ENCODE results near the gene CPVL.

The CPVL gene

DNA sequence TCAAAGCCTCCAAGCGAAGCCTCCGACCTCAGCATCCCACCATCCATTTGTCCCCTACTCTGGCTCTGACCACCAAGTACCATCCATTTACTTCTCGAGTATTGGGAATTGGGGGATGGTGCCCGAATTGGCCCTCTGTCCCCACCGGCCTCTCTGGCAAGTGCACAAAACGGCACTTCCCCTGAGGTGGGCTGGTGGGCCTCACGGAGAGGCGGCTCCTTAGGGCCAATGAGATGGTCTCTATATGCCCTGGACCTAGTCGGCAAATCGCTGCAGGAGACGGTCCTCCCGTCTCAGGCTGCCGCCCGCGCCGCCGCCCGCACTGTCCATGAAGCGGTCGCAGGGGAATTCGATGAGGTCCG, 191.0 kb downstream of the CPVL start:
- no peaks in the 10 kb centered on the region for H3F3A ChIP-seq (ENCODE audit: control insufficient read depth, insufficient read depth)
- no peaks in the 10 kb centered on the region for H3K27me3 ChIP-seq (ENCODE audit: control insufficient read depth, low read length)
- H3K4me2 ChIP-seq (ENCODE audit: low read length): no peak overlapping the region
- H3K36me3 ChIP-seq (ENCODE audit: control insufficient read depth, low read length): no peaks in the 10 kb centered on the region
- H3K9me3 ChIP-seq (ENCODE audit: control insufficient read depth, insufficient read depth, low read length): peaks cover 22% of the 10 kb centered on the region; the same call in 1 of the 2 replicates
- no peak overlapping the region for H3K27ac ChIP-seq (ENCODE audit: low read depth, low read length)
- no peak overlapping the region for H3K4me3 ChIP-seq (ENCODE audit: low read length)
- TF ChIP-seq, protein P1, sequence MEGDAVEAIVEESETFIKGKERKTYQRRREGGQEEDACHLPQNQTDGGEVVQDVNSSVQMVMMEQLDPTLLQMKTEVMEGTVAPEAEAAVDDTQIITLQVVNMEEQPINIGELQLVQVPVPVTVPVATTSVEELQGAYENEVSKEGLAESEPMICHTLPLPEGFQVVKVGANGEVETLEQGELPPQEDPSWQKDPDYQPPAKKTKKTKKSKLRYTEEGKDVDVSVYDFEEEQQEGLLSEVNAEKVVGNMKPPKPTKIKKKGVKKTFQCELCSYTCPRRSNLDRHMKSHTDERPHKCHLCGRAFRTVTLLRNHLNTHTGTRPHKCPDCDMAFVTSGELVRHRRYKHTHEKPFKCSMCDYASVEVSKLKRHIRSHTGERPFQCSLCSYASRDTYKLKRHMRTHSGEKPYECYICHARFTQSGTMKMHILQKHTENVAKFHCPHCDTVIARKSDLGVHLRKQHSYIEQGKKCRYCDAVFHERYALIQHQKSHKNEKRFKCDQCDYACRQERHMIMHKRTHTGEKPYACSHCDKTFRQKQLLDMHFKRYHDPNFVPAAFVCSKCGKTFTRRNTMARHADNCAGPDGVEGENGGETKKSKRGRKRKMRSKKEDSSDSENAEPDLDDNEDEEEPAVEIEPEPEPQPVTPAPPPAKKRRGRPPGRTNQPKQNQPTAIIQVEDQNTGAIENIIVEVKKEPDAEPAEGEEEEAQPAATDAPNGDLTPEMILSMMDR (IDR thresholded peaks at IDR 0.05; ENCODE audit: low read depth, low read length, poor library complexity, severe bottlenecking): no peak
- TF ChIP-seq EZH2phosphoT487 (IDR thresholded peaks at IDR 0.05; ENCODE audit: borderline replicate concordance, low read length): no peak
- H3K79me2 ChIP-seq (ENCODE audit: control insufficient read depth, low read length): no peaks in the 10 kb centered on the region
- no peaks in the 10 kb centered on the region for H3K9me2 ChIP-seq (replicated peaks; ENCODE audit: control insufficient read depth, low read length)
- no peaks in the 10 kb centered on the region for H3K4me1 ChIP-seq (ENCODE audit: control insufficient read depth, low read length)
- H4K20me1 ChIP-seq (ENCODE audit: control insufficient read depth, insufficient read depth, low read depth, low read length): no peaks in the 10 kb centered on the region

DNA sequence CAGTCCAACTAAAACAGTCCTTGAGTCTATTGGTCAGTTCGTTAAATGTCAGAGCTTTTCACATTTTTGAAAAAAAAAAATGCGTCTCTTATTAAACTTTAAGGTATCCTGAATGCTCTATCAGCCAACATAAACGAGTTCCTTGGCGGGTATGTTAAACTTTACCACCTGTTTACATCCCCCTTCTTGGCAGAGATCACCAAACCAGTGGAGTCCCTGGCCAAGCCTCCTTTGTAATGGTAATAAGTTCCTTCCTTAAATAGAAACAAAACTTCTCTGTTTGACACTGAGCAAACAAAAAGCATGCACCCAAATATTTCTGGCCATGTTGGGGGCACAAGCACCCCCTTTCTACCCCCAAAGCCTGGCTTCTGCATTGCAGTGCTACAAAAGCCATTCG, 191.4 kb downstream of the CPVL start:
- TF ChIP-seq, protein P1 (IDR thresholded peaks at IDR 0.05; ENCODE audit: low read depth, low read length, poor library complexity, severe bottlenecking): no peak
- TF ChIP-seq EZH2phosphoT487 (IDR thresholded peaks at IDR 0.05; ENCODE audit: borderline replicate concordance, low read length): no peak
- Histone ChIP-seq H3K79me2 (ENCODE audit: control insufficient read depth, low read length) (no peaks in the 10 kb centered on the region), H3K4me3 (ENCODE audit: low read length) (no peak overlapping the region), H3K4me1 (ENCODE audit: control insufficient read depth, low read length) (no peaks in the 10 kb centered on the region), H3F3A (ENCODE audit: control insufficient read depth, insufficient read depth) (no peaks in the 10 kb centered on the region), H3K27me3 (ENCODE audit: control insufficient read depth, low read length) (no peaks in the 10 kb centered on the region), H4K20me1 (ENCODE audit: control insufficient read depth, insufficient read depth, low read depth, low read length) (no peaks in the 10 kb centered on the region), H3K27ac (ENCODE audit: low read depth, low read length) (no peak overlapping the region), H3K9me2 (replicated peaks; ENCODE audit: control insufficient read depth, low read length) (no peaks in the 10 kb centered on the region), H3K36me3 (ENCODE audit: control insufficient read depth, low read length) (no peaks in the 10 kb centered on the region), H3K9me3 (ENCODE audit: control insufficient read depth, insufficient read depth, low read length) (peaks cover 22% of the 10 kb centered on the region; the same call in 1 of the 2 replicates), H3K4me2 (ENCODE audit: low read length) (no peak overlapping the region)

DNA sequence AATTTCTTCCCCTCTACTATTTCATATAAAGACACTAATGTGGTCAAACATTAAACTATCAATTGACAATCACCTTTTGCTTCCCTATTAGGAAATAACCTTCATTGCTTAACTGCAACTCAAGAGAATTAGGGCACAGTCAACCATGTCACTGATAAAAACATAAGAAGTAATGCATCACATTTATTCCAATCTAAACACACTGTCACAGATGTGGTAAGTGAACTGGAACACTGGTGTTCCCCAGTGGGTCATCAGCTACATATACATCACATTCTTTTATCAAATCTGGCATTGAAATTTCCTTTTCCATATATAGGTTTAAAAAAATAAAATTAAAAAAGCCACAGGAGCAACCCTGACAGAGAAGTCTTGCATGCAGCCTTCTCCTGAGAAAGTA, 191.9 kb downstream of the CPVL start:
- peaks cover 22% of the 10 kb centered on the region; the same call in 1 of the 2 replicates for H3K9me3 ChIP-seq (ENCODE audit: control insufficient read depth, insufficient read depth, low read length)
- TF ChIP-seq, protein P1 (IDR thresholded peaks at IDR 0.05; ENCODE audit: low read depth, low read length, poor library complexity, severe bottlenecking): no peak
- no peak for TF ChIP-seq EZH2phosphoT487 (IDR thresholded peaks at IDR 0.05; ENCODE audit: borderline replicate concordance, low read length)
- H3K27me3 ChIP-seq (ENCODE audit: control insufficient read depth, low read length): no peaks in the 10 kb centered on the region
- H3F3A ChIP-seq (ENCODE audit: control insufficient read depth, insufficient read depth): no peaks in the 10 kb centered on the region
- no peaks in the 10 kb centered on the region for H4K20me1 ChIP-seq (ENCODE audit: control insufficient read depth, insufficient read depth, low read depth, low read length)
- H3K9me2 ChIP-seq (replicated peaks; ENCODE audit: control insufficient read depth, low read length): no peaks in the 10 kb centered on the region
- no peak overlapping the region for H3K4me3 ChIP-seq (ENCODE audit: low read length)
- H3K79me2 ChIP-seq (ENCODE audit: control insufficient read depth, low read length): no peaks in the 10 kb centered on the region
- no peaks in the 10 kb centered on the region for H3K4me1 ChIP-seq (ENCODE audit: control insufficient read depth, low read length)
- H3K36me3 ChIP-seq (ENCODE audit: control insufficient read depth, low read length): no peaks in the 10 kb centered on the region
- H3K4me2 ChIP-seq (ENCODE audit: low read length): no peak overlapping the region
- no peak overlapping the region for H3K27ac ChIP-seq (ENCODE audit: low read depth, low read length)

DNA sequence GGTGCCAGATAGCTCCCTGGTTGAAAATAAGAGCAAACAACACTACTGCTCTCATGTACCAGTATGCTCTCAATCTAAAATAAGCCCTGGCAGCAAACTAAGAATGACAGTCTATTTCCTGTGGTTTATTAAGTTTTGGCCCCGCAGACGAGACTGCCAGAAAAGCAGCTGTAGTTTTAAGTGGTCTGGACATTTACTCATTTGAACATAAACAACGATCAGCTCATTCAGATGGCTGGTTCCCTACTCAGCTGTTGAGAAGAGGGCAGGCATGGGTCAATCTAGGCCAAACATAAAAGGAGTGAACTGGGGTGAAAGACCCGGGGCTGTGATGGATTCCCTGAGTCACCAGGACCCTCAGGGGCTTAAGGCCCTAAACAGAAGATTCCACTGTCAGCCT, 192.7 kb downstream of the CPVL start:
- Histone ChIP-seq H3K27ac (ENCODE audit: low read depth, low read length) (no peak overlapping the region), H3K4me3 (ENCODE audit: low read length) (no peak overlapping the region), H3K36me3 (ENCODE audit: control insufficient read depth, low read length) (no peaks in the 10 kb centered on the region), H3K4me2 (ENCODE audit: low read length) (no peak overlapping the region), H3F3A (ENCODE audit: control insufficient read depth, insufficient read depth) (no peaks in the 10 kb centered on the region), H3K27me3 (ENCODE audit: control insufficient read depth, low read length) (no peaks in the 10 kb centered on the region), H3K9me2 (replicated peaks; ENCODE audit: control insufficient read depth, low read length) (no peaks in the 10 kb centered on the region), H4K20me1 (ENCODE audit: control insufficient read depth, insufficient read depth, low read depth, low read length) (no peaks in the 10 kb centered on the region), H3K4me1 (ENCODE audit: control insufficient read depth, low read length) (no peaks in the 10 kb centered on the region), H3K9me3 (ENCODE audit: control insufficient read depth, insufficient read depth, low read length) (peaks cover 22% of the 10 kb centered on the region; the same call in 1 of the 2 replicates), H3K79me2 (ENCODE audit: control insufficient read depth, low read length) (no peaks in the 10 kb centered on the region)
- no peak for TF ChIP-seq EZH2phosphoT487 (IDR thresholded peaks at IDR 0.05; ENCODE audit: borderline replicate concordance, low read length)
- TF ChIP-seq, protein P1 (IDR thresholded peaks at IDR 0.05; ENCODE audit: low read depth, low read length, poor library complexity, severe bottlenecking): no peak
